Mucosa of descending colon (tissue), 3 donors: ENCODE results near the gene FOXN3. TPM values are rescaled to one million over a fixed set of nuclear protein-coding genes. Genes with fewer than 3 reads are reported as not detected.
"Not testable (repeated sequence)": the region's sequence is repeated elsewhere in the genome, so short reads cannot be mapped to it uniquely, and the experiment has no call there.

Experiments used
- ATAC-seq: fragments of 200-7000 bp; cut with Tn5 transposase; one replicate; pipeline ENCODE4 v1.9.1; 2020; ENCODE audit warnings: mild to moderate bottlenecking, moderate library complexity
- DNase-seq, 3 donors: peaks; one replicate each; pipeline ENCODE4 v3.0.0-alpha.2; 2020
- H3K36me3 ChIP-seq: fragments of 200-600 bp; one replicate; pipeline ENCODE4 v1.8.0; 2021; ENCODE audit warnings: low read depth, mild to moderate bottlenecking
- H3K4me1 ChIP-seq: fragments of 200-600 bp; one replicate; pipeline ENCODE4 v1.8.0; 2021; ENCODE audit warnings: low read depth, mild to moderate bottlenecking
- H3K4me3 ChIP-seq: fragments of 200-600 bp; one replicate; pipeline ENCODE4 v1.8.0; 2021; ENCODE audit warnings: mild to moderate bottlenecking
- H3K9me3 ChIP-seq: fragments of 200-600 bp; one replicate; pipeline ENCODE4 v1.8.0; 2021; ENCODE audit warnings: mild to moderate bottlenecking
- intact Hi-C, 2 donors: fragments of 100-400 bp; cut with DNase I in 1 of 2; cut with micrococcal nuclease in 1 of 2; formaldehyde crosslinking; loops; one replicate each; pipeline versions ENCODE4 v1.11.0 to v1.11.1; 2022; cut with DNase I, micrococcal nuclease
- total RNA-seq, 3 donors: library from RNA; stranded (reverse); fragmentation: NEBNext Ultra II Directional in 2 of 3; extraction: Animal tissue kit (Norgen Biotek cat#: 25700) in 2 of 3; gene quantifications; one replicate each; pipeline versions ENCODE4 v1.2.1 to v1.2.4, GENCODE V29; 2021 to 2023
- TF ChIP-seq, protein P1 (sequence below): fragments of 200-600 bp; IDR thresholded peaks from one replicate; pipeline ENCODE4 v1.8.0; 2022; ENCODE audit warnings: antibody characterized with exemption, mild to moderate bottlenecking
- donor health status: DM: no; HTN: no; CAD: no; lungs with moderate emphysema.
- donor health status: DM: no; HTN: no; CAD: no.
- donor health status: DM: no; HTN: yes; CAD: no.

Gene FOXN3
- total RNA-seq, 3 donors from 2014 or later: 77.4 to 154 (median 113) TPM

DNA sequence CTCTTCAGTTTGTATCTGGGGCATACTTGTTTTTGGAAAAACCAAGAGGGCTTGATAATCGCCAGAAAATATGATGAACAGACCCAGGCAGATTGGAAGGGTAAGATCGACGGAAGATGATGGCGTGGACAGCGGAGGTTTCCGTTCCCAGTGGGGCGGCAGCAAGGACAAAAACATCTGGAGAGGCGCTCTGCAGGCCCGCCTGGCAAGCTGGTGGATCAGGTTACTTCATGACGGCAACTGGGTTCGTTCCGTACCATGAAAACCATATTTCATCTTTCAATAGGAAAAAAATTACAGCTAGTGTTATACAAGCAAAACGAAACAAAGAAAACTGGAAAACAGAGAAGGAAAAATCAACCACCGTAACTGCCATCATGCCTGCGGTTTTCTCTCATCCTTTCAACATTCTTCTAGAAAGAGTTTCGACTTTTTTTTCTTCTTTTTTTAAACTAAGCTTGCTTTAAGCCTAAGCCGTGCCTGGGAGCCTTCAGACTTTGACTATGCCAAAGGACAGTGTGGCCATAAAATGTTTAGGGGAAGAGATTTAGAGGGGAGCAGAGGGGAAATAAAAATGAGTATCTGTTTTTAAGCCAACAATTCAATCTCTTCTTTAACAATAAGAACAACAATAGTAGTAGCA lies 210.5 kb downstream of the FOXN3 start:
- H3K36me3 ChIP-seq: no peaks in the 10 kb centered on the region
- no peaks in the 10 kb centered on the region for H3K9me3 ChIP-seq
- ATAC-seq (no peak), DNase-seq (no peak)
- TF ChIP-seq, protein P1, sequence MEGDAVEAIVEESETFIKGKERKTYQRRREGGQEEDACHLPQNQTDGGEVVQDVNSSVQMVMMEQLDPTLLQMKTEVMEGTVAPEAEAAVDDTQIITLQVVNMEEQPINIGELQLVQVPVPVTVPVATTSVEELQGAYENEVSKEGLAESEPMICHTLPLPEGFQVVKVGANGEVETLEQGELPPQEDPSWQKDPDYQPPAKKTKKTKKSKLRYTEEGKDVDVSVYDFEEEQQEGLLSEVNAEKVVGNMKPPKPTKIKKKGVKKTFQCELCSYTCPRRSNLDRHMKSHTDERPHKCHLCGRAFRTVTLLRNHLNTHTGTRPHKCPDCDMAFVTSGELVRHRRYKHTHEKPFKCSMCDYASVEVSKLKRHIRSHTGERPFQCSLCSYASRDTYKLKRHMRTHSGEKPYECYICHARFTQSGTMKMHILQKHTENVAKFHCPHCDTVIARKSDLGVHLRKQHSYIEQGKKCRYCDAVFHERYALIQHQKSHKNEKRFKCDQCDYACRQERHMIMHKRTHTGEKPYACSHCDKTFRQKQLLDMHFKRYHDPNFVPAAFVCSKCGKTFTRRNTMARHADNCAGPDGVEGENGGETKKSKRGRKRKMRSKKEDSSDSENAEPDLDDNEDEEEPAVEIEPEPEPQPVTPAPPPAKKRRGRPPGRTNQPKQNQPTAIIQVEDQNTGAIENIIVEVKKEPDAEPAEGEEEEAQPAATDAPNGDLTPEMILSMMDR: no peak
- no peak overlapping the region for H3K4me3 ChIP-seq
- intact Hi-C loops: no loop called here
- no peaks in the 10 kb centered on the region for H3K4me1 ChIP-seq

DNA sequence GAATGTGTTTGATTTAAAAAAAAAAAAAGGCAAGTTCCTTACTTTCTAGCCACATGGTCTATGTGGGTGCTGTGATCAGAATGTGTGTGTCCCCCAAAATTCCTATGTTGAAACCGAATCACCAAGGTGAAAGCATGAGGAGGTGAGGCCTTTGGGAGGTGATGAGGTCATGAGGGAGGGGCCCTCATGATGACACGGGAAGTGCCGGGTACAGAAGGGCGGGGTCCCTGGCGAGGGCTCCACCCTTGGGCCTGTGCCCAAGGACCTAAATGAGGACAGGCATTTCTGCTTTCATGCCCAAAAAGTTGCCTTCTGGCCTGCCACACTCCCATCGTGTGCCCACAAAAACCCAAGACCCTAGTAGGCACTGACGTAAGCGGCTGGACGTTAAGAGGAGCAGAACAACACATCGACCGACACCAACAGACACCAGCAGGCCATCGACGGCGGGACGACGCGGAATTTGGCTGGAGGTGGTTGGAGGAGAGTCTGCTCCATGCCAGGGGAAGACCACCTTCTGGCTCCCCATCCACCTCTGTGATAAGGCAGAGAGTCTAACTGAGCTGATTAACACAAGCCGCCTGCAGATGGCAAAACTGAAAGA lies 211.8 kb downstream of the FOXN3 start:
- DNase-seq (no peak), ATAC-seq (no peak)
- H3K4me1 ChIP-seq: no peaks in the 10 kb centered on the region
- intact Hi-C loops: no loop called here
- H3K4me3 ChIP-seq: no peak overlapping the region
- H3K36me3 ChIP-seq: no peaks in the 10 kb centered on the region
- TF ChIP-seq, protein P1: no peak
- no peaks in the 10 kb centered on the region for H3K9me3 ChIP-seq

DNA sequence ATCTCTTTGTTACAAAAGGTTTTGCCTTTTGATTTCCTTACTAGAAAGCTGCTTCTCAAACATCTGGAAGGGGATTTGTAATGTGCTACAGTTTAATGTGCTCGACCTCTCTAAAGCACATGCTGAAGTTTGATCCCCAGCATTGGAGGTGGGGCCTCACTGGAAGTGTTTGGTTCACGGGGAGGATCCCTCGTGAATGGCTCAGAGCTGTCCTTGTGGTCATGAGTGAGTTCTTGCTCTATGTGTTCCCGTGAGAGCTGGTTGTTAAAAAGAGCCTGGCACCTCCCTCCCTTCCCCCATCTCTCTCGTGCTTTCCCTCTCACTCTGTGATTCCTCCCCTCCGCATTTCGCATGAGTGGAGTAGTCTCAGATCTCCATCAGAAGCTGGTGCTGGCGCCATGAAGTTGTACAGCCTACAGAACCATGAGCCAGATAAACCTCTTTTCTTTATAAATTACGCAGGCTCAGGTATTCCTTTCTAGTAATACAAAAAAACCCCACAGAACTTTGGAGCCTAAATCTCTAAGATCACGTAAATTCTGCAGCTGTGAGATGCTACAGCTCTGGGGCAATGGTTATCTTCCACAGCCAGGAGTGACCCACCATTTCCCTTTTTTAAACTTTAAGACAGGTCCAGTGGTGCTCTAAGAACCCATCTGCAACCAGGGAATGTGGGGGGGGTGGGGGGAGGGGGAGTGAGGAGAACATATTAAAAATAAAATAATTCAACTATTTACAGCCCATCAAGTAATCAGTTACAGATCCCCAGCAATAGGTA lies 214.4 kb downstream of the FOXN3 start:
- no peak for DNase-seq
- Histone ChIP-seq H3K9me3 (no peaks in the 10 kb centered on the region), H3K4me1 (no peaks in the 10 kb centered on the region), H3K4me3 (no peak overlapping the region), H3K36me3 (no peaks in the 10 kb centered on the region)
- intact Hi-C loops: no loop called here
- TF ChIP-seq, protein P1: no peak
- no peak for ATAC-seq

DNA sequence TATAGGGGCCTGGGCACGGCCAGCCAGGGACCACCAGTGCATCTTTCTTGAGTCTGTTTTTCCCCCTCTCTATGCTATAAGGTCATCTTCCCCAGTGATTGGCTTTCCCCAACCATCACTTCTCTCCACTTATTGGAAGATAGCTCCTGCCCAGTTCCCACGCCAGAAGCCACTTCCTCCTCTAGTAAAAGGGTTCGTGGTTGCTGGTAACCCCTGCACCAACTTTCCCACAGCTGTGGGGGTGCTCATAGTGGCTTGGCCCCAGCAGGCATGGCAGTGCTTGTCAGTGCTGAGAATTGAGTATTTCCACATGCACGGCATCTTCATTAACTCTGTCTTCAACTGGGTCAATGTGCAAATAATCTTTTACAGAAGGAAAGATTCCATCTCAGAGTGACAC lies 215.4 kb downstream of the FOXN3 start:
- TF ChIP-seq, protein P1: no peak
- intact Hi-C loops: no loop called here
- DNase-seq (no peak), ATAC-seq (no peak)
- Histone ChIP-seq H3K4me1 (no peaks in the 10 kb centered on the region), H3K36me3 (no peaks in the 10 kb centered on the region), H3K4me3 (no peak overlapping the region), H3K9me3 (no peaks in the 10 kb centered on the region)

DNA sequence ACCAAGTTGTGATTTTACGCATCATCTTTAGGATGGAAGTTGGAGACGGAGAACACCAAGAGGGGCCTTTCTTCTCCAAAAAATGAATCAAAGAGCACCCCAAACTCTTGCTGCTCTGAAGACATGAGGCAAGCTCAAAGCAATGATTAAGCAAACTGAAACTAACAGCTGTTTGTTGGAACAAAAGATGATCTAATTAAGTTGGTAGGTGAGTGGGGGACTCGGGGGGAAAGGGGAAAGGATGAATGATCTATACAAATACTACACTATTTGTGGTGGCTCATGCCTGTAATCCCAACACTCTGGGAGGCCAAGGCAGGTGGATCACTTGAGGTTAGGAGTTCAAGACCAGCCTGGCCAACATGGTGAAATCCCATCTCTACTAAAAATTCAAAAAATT lies 217.7 kb downstream of the FOXN3 start:
- intact Hi-C loops, H3K9me3 ChIP-seq: not testable (repeated sequence)

More for the DNA sequence above, 217.7 kb downstream of the FOXN3 start:
- not testable (repeated sequence) for H3K36me3 ChIP-seq, ATAC-seq, H3K4me3 ChIP-seq, H3K4me1 ChIP-seq, DNase-seq
